ENCODE data around the gene THAP3.

THAP3 gene

DNA sequence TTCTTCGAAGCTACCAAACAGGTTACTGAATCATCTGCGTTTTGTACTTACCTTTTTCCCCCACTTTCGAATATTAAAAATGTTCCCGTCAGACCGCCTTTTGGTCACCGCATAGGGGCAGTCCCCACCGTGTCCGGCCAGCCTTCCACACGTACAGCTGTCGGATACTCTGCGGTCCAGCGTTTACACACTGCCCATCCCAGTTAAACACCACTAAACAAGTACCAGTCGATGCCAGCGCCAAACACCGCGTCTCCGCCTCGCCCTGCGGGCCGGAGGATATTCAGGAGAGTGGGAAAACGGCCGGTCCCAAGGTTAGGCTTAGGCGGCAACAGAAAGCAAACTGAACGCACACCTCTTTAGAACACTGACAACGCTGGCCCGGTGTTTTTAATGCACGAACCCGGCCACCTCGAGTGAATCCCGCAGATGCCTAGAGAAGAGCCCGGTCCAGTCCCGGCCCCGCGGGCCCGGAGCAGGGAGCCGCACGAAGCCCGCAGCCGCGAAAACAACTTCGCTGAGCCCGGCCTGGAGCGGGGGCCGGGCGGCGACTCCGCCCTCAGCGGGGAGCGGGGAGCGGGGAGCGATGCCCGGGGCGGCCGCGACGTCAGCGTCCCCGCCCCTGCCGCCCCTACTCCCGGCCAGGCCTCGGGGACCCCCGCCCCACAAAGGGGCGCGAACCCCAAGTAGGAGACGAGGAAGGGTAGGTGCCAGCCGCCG lies 11.9 kb upstream of the THAP3 start:
- DNase-seq (ENCODE audit: low read depth), result no peak

DNA sequence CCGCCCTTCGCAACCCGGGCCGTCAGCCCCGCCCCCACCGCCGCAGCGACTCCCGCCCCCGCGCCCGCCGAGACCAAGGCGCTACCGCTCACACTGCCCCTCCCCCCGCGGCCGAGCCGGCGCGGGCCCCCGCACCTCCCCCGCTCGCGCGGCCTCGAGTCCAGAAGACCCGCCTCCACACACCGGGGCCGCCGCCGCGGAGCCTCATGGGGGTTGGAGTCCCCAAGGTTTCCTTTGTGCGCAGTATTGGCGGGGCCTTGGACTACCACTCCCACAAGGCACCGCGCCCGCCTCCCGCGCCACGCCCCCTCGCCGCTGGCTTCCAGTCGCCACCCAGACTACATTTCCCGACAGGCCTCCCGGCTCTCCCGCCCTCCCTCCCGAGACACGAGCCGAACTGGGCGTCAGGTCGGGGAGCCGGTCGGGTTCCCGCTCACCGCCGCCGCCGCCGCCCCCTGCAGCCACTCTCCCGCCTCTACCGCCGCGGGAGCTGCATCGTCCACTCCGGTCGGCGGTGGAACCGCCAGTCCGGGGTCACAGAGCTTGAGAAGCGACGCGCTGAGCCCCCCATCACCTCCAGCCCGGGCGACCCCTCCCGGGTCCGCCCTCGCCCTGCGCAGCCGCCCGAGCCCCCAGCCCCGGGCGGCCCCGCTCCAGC lies 11.2 kb upstream of the THAP3 start, which contains the start of gene PHF13:
PHF13 (plus strand) TSS at position 371 of the 658 bp plus-strand sequence. CDS start 336 bp downstream, outside the sequence.
- peak; percentile 100 for DNase-seq (ENCODE audit: low read depth)

- DNase-seq (ENCODE audit: low read depth), result peak; percentile 47
Observed at GRCh38 chr1:6614019-6614928, 10.4 kb upstream of the THAP3 start.

GRCh38 chr1:6614929-6615785 lies 9.5 kb upstream of the THAP3 start:
- DNase-seq (ENCODE audit: low read depth), result no peak

DNA sequence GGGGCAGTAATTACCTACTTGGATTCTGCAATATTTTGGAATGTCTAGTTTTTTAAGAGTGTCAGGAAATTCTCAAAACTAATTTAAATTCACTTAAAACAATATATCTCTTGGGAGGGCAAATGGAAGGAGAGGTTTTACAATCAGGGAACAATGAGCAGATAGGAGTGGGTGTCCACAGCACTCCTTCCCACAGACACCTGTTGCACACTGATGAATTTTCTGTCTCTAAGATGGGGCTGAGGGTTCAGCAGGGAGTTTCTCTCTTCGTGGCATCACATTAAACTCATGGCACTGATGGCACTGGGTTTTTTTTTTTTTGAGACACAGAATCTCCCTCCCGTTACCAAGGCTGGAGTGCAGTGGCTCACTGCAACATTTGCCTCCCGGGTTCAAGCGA lies 5.6 kb upstream of the THAP3 start:
- no peak for DNase-seq (ENCODE audit: low read depth)

GRCh38 chr1:6621429-6622391 lies 3.0 kb upstream of the THAP3 start:
- no peak for DNase-seq (ENCODE audit: low read depth)

DNA sequence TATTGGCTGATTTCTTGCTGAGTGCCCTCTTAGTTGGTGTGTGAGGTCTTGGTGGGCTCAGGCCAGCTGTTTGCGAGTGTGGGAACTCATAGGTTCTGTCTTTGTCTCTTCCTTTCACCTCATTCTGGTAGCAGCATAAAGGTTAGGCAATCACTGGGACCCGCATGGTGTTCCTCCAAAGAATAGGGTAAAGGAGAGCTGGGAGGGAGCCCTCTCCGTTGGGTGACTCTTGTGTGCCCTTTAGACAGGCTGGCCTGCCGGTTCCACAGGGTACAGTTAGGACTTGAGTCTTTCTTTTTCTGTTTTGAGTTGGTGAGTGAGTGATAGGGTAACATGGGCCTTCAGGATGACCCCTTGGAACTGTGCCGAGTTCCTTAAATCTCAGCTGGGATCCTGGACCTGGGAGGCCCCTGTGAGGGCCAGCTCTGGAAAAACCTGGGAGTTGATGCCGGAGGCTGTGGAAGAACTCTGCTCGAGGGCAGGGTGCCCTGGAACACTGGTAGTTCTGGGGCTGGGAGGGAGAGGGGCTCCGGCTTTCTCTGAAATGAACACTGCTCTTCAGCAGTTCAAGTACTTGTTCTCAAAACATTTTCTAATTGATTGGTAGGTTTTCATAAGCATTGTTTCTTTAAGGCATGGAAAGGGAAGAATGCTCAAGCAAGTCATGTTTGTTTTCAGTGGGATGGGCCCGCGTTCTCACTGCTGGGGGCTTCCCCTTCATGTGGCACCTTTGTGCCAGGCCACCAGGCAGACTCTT lies 2.1 kb upstream of the THAP3 start:
- DNase-seq (ENCODE audit: low read depth), result no peak

DNA sequence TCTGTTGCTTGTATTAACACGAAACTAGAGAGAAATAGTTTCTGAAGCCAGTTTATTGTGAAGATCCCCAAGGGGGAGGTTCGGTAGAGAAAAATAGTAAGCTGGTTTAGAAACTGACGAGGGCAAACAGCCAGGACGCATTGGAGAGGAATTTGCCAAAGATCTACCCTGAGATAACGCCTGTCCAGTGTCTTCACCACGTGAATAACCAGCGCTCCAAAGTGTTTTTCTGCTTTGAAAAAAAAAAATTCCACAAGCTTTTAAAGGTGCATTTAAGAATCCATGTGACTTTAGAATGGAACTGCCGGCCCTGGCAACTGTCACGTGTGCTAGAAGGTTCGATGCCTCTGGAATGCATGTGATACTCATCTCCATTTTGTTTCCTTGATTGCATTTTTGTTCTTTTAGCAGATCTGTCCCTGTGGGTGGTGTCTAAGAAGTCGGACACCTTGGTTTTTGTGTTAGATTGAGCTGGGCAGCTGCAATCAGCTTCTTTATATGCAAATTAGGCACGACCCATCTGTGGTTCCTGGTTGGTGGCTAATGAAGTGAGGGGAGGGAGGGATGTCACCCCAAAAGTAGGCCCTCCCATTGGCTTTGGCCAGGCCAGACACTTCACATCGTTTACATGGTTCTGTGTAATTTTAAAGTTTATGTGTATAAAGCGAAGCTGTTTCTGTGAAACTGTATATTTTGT lies 1.3 kb upstream of the THAP3 start:
- no peak for DNase-seq (ENCODE audit: low read depth)

DNA sequence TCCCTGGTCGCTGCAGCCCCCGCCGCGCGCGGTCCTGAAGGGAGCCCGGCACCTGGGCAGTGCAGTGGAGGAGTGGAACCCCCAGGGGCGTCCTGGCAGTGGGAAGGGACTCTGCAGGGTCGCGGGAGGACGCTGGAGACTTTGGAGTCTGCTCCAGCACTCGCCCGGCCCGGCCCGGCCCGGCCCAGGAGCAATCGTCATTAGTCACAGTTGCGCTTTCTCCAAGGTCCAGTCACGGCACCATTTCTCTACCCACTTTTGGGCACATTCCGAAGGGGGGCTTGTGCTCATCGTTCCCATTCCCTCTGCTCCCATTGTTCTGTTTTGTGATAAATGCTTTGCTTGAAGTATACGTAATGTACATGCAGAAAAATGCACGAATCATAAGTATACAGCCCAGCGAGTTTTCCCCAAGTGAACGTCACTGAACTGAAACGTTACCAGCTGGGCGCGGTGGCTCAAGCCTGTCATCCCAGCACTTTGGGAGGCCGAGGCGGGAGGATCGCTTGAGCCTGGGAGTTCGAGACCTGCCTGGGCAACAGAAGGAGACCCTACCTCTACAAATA lies 999 bp downstream of the THAP3 start:
- DNase-seq (ENCODE audit: low read depth), result no peak

- no peak for DNase-seq (ENCODE audit: low read depth)
Observed at GRCh38 chr1:6627031-6627430, 2.4 kb downstream of the THAP3 start.

- no peak for DNase-seq (ENCODE audit: low read depth)
Observed at GRCh38 chr1:6627841-6628545, 3.3 kb downstream of the THAP3 start.

DNA sequence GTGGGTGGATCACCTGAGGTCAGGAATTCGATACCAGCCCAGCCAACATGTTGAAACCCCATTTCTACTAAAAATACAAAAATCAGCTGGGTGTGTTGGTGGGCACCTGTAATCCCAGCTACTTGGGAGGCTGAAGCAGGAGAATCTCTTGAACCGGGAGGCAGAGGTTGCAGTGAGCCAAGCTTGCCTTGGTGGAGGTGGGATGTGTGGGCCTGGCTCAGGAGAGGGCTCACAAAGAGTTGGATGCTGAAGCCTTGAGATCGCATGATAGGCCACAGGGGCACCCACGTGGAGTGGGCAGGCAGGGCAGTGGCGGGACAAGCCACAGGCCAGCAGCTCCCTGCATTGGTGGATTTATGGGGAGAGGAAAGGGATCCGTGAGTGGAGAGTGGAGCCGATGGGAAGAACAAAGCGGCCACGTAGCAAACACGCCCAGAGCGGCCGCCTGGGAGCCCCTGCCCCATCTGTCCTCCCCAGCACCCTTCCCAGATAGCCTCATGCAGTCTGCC lies 4.4 kb downstream of the THAP3 start:
- DNase-seq (ENCODE audit: low read depth), result no peak

DNA sequence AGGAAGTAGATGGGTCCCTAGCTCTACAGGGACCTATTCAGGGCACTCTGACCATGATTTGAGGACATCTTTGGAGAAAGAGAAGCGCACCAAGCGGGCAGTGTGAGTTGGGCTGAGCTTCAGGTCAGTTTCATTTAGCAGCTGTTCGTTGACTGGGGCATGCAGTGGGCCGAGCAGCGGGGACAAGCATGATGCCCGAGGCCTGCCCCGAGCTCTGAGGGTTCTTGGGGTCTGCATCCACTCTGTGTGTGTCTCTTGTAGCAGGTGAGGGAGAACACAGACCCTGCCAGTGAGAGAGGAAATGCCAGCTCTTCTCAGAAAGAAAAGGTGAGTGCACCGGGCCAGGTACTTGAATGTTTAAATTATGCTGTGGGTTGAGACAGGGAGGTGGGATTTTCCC lies 5.4 kb downstream of the THAP3 start:
- no peak for DNase-seq (ENCODE audit: low read depth)

DNA sequence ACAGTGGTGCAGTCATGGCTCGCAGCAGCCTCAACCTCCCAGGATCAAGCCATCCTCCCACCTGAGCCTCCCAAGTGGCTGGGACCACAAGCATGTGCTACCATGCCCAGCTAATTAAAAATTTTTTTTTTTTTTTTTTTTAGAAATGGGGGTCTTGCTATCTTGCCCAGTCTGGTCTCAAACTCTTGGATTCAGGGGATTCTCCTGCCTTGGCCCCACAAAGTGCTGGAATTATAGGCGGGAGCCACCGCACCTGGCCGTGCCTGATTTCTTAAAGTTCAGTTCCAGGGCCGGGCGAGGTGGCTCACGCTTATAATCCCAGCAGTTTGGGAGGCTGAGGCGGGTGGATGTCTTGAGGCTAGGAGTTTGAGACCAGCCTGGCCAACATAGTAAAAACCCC lies 6.4 kb downstream of the THAP3 start:
- DNase-seq (ENCODE audit: low read depth), result no peak

GRCh38 chr1:6632588-6633514 lies 8.2 kb downstream of the THAP3 start:
- no peak for DNase-seq (ENCODE audit: low read depth)

DNA sequence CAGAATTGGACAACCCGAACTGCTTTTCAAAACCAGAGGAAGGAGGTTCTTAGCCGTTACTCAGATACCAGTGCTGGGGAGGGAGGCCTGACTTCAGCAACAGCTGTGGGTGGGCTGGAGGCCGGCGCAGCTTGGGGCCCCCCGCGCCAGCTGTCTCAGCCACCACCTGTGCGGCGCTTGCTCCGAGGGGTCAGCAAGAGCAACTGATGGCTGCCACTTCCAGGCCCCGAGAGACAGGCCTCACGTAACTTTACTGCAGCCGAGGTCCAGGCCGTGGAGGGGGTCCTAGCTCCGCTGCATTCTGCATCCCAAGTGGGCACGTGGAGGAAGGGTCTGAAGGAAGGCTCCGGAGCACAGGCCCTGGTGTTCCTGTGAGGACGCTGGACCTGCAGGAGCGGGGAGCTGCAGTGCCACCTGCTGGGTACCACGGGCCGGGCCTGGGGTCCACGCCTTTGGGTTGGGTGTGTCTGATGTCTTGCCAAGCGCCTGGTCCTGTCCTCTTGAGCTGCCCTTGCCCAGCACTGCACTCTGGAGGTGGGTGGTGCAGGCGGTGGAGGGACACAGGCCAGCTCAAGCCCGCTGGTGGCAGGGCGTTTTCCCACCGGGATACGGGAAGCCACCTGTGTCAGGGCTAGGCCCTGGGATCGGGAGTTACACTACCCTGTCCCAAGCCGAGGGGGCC lies 9.8 kb downstream of the THAP3 start:
- DNase-seq (ENCODE audit: low read depth), result peak; percentile 15

Measured in activated T-helper 1 cell treated with Interleukin-2 at 50 U/mL for 16 hours (primary cell).